Muscle of leg (tissue), 11 donors: Measurements from ENCODE around the gene ZNF112. TPM values are rescaled to one million over a fixed set of nuclear protein-coding genes. Genes with fewer than 3 reads are reported as not detected.

ENCODE experiments used
- DNase-seq: peaks from one replicate; pipeline ENCODE4 v3.0.0; 2013
- H3K27ac ChIP-seq: one replicate; pipeline ENCODE4 v1.5.1; 2013; ENCODE audit warnings: mild to moderate bottlenecking, low read length, control low read depth
- H3K27me3 ChIP-seq: one replicate; pipeline ENCODE4 v1.6.1; 2013; ENCODE audit warnings: low read length; ENCODE audit not compliant: control insufficient read depth, insufficient read depth
- H3K36me3 ChIP-seq: one replicate; pipeline ENCODE4 v1.6.1; 2013; ENCODE audit warnings: low read length; ENCODE audit not compliant: control insufficient read depth, insufficient read depth
- H3K4me1 ChIP-seq: one replicate; pipeline ENCODE4 v1.6.1; 2013; ENCODE audit warnings: low read length; ENCODE audit not compliant: control insufficient read depth, insufficient read depth
- H3K4me3 ChIP-seq: one replicate; pipeline ENCODE4 v1.5.1; 2013; ENCODE audit warnings: low read length, control low read depth
- H3K9me3 ChIP-seq: replicated peaks from 2 replicates; pipeline ENCODE4 v1.6.1; 2013; ENCODE audit warnings: low read depth, low read length; ENCODE audit not compliant: control insufficient read depth
- WGBS: methylation state at CpG from one replicate; pipeline ENCODE4 v1.1.5; 2013; ENCODE audit warnings: missing lambda C conversion rate; ENCODE audit not compliant: insufficient coverage; 5-methylcytosine and 5-hydroxymethylcytosine counted together
- polyA plus RNA-seq, 8 donors: library from polyadenylated mRNA; unstranded; fragments of 120-200 nt; gene quantifications; one replicate each; pipeline versions ENCODE4 v1.2.1 to v1.2.3, GENCODE V29; 2013; ENCODE audit warnings: inconsistent platforms in 1 of 8, low replicate concordance in 1 of 8; ENCODE audit not compliant: insufficient read length in 8 of 8, insufficient read depth in 1 of 8
- total RNA-seq: library from RNA; stranded (reverse); fragments of 120-200 nt; gene quantifications from one replicate; pipeline ENCODE4 v1.2.4, GENCODE V29; 2013

ZNF112 gene
- total and polyA plus RNA-seq, 9 donors: 4.9 to 8.9 (median 6.1) TPM

DNA sequence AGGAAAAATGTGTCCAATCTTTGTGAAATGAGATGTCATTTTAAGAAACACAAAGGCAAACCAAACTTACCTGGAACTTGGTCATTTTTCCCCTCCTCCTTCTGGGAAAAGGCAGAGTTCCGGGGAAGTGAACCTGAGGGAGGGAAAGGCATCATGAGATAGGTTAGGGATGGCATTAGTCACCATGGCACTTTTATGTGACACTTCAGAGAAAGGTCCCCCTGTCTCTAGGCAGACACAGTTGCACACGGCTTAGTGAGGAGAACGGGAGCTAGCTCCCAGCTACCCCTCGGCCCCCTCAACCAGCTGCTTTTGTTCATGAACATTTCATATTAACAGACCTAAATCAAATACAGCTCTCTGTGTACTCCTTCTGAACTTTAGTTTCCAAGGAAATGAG, 53.2 kb downstream of the ZNF112 start:
- Histone ChIP-seq H3K27ac (no peak overlapping the region), H3K27me3 (no peaks in the 10 kb centered on the region), H3K4me3 (no peak overlapping the region), H3K9me3 (peaks cover 6% of the 10 kb centered on the region), H3K4me1 (peaks cover 7% of the 10 kb centered on the region), H3K36me3 (peaks cover 18% of the 10 kb centered on the region)
- peak; percentile 18 for DNase-seq
- 18% methylated on average over 3 of the region's 4 CpGs for WGBS

DNA sequence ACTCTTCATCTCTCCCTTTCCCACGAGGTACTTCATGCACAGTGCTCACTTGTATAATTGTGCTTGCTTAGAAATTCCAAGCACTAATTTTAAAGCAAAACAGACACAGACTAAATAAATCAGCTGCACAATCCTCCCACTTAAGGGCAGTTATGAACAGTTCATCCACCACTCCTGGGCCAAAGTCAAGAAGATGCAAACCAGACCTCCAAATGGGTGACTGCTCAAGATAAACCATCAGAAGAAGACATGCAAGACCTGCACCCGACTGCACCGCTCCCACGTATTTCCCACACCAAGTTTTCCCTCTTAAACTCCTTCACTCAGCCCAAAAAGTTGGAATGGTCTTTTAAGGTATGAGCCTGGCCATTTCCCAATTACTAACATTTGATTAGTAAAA, 71.5 kb downstream of the ZNF112 start:
- Histone ChIP-seq H3K9me3 (peaks cover 41% of the 10 kb centered on the region), H3K4me1 (no peaks in the 10 kb centered on the region), H3K27me3 (no peaks in the 10 kb centered on the region), H3K4me3 (no peak overlapping the region), H3K27ac (no peak overlapping the region), H3K36me3 (peaks cover 24% of the 10 kb centered on the region)
- DNase-seq: no peak
- 88% methylated on average over 1 of the region's 4 CpGs for WGBS

DNA sequence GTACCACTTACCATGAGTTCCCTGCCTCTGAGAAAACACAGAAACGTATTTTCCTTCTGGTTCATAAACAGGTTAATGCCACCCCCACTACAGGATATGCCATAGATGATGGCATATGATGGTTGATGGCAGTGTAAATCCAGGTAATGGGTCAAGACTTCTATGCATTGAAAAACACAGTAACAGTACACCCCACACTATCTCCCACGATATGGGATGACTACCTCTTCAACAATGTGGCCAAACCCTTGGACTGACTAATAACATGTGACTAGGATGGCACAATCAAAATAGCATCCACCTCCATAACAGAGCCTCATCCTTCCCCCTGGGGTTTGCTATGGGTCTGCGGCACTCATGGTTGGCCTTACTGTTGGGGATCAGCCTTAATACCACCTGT, 73.6 kb downstream of the ZNF112 start:
- no CpG with 5 or more reads among the region's 3 CpGs for whole genome bisulfite sequencing
- Histone ChIP-seq H3K27ac (no peak overlapping the region), H3K4me3 (no peak overlapping the region), H3K4me1 (no peaks in the 10 kb centered on the region), H3K9me3 (peaks cover 29% of the 10 kb centered on the region), H3K27me3 (no peaks in the 10 kb centered on the region), H3K36me3 (peaks cover 9% of the 10 kb centered on the region)
- DNase-seq: no peak

DNA sequence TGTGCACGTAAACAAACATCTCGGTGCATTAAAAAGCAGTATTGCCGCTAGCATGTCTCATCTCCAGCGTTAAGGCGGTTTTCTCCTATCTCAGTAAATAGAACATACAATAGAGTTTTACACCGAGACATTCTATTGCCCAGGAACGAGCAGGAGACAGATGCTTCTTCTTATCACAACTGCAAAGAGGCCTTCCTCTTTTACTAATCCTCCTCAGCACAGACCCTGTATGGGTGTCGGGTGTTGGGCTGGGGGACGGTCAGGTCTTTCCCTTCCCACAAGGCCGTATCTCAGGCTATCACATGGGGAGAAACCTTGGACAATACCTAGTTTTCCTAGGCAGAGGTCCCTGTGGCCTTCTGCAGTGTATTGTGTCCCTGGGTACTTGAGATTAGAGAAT, 75.6 kb downstream of the ZNF112 start:
- no peaks in the 10 kb centered on the region for H3K4me1 ChIP-seq
- no peak overlapping the region for H3K27ac ChIP-seq
- peaks cover 21% of the 10 kb centered on the region for H3K9me3 ChIP-seq
- H3K36me3 ChIP-seq: no peaks in the 10 kb centered on the region
- H3K4me3 ChIP-seq: no peak overlapping the region
- WGBS: 94% methylated on average over 5 of the region's 10 CpGs
- no peak for DNase-seq
- no peaks in the 10 kb centered on the region for H3K27me3 ChIP-seq

DNA sequence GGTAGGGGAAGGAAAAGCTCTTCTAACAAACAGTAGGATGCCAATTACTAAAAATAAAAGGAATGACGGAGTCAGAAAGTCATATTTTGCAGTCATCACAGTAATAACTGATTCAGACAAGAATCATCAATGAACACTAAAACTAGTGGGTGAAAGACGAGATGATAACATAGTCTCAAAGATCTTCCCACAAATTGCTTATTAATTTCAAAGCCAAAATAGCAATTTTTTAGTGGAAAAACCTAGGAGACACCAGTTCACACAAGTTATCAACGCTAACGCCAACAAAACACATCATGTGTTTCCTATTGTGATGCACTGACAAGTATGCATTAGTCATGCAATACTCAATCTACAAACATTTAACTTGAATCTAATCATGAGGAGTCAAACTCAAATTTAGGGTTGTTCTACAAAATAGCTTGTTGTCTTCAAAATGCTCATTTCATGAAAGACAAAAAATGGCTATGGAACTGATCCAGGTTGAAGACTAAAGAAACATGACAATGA, 78.2 kb downstream of the ZNF112 start:
- Histone ChIP-seq H3K4me3 (no peak overlapping the region), H3K27me3 (no peaks in the 10 kb centered on the region), H3K4me1 (no peaks in the 10 kb centered on the region), H3K27ac (no peak overlapping the region), H3K36me3 (peaks cover 10% of the 10 kb centered on the region), H3K9me3 (peaks cover 32% of the 10 kb centered on the region)
- WGBS: 95% methylated on average over 3 of the region's 4 CpGs
- no peak for DNase-seq

DNA sequence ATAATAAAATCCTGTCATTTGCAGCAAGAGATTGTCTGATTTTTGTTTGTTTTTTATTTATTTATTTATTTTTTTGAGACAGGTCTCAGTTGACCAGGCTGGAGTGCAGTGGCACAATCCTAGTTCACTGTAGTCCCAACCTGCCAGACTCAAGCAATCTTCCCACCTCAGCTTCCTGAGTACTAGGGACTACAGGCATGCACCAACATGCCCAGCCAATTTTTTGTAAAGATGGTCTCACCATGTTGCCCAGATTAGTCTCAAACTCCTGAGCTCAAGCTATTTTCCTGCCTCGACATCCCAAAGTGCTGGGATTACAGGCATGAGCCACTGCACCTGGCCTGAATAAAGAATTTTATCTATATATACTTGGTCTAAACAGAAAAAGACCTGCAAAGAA, 79.1 kb downstream of the ZNF112 start:
- Histone ChIP-seq H3K27ac (no peak overlapping the region), H3K36me3 (peaks cover 10% of the 10 kb centered on the region), H3K4me3 (no peak overlapping the region), H3K4me1 (no peaks in the 10 kb centered on the region), H3K9me3 (peaks cover 27% of the 10 kb centered on the region), H3K27me3 (no peaks in the 10 kb centered on the region)
- DNase-seq: no peak
- WGBS: no CpG with 5 or more reads among the region's 1 CpG

Other genes starting within 250 kb of the ZNF112 start
- 6.6 TPM for gene ZNF225, start 243.3 kb downstream of the ZNF112 start, total RNA-seq
- 1 to 10 TPM; 3.7 to 5.7 (median 4.8) TPM for gene ZNF225, start 243.3 kb downstream of the ZNF112 start, polyA plus RNA-seq
- gene ZNF234, start 215.1 kb downstream of the ZNF112 start, total RNA-seq: 13.9 TPM
- gene ZNF234, start 215.1 kb downstream of the ZNF112 start, polyA plus RNA-seq: 1 to 10 TPM; 6.9 to 9.7 (median 7.4) TPM
- 20.9 TPM for gene ZNF226, start 191.6 kb downstream of the ZNF112 start, total RNA-seq
- gene ZNF226, start 191.6 kb downstream of the ZNF112 start, polyA plus RNA-seq: 10 to 100 TPM; 10.1 to 14.9 (median 12.1) TPM
- gene ZNF227, start 144.1 kb downstream of the ZNF112 start, total RNA-seq: 18.9 TPM
- 10 to 100 TPM; 11.1 to 15.1 (median 12.7) TPM for gene ZNF227, start 144.1 kb downstream of the ZNF112 start, polyA plus RNA-seq
- 2.4 TPM for gene ZNF233, start 96.8 kb downstream of the ZNF112 start, total RNA-seq
- gene ZNF233, start 96.8 kb downstream of the ZNF112 start, polyA plus RNA-seq: 1 to 10 TPM; 1.4 to 3.5 (median 2.5) TPM
- 8.6 TPM for gene ZNF235, start 51.7 kb downstream of the ZNF112 start, total RNA-seq
- gene ZNF235, start 51.7 kb downstream of the ZNF112 start, polyA plus RNA-seq: 1 to 10 TPM; 4.3 to 6.9 (median 5.8) TPM
- 7.2 TPM for gene ZNF285, start 44.9 kb upstream of the ZNF112 start, total RNA-seq
- 1 to 10 TPM; 3.5 to 6.8 (median 4.4) TPM for gene ZNF285, start 44.9 kb upstream of the ZNF112 start, polyA plus RNA-seq
- gene ZNF229, start 91.8 kb upstream of the ZNF112 start, total RNA-seq: 6.4 TPM
- gene ZNF229, start 91.8 kb upstream of the ZNF112 start, polyA plus RNA-seq: 1 to 10 TPM; 4.2 to 6.6 (median 5.4) TPM
- gene ZNF180, start 143.8 kb upstream of the ZNF112 start, total RNA-seq: 10.2 TPM
- gene ZNF180, start 143.8 kb upstream of the ZNF112 start, polyA plus RNA-seq: 1 to 10 TPM; 4.8 to 9.7 (median 6.4) TPM
- gene CEACAM20, start 173.0 kb upstream of the ZNF112 start, total RNA-seq: not detected
- not detected for gene CEACAM20, start 173.0 kb upstream of the ZNF112 start, polyA plus RNA-seq